AG09319 (cell line): ENCODE data around the gene PDZD2.

ENCODE experiments used
- DNase-seq: peaks from one replicate; pipeline ENCODE4 v3.0.0-alpha.2; 2010; ENCODE audit warnings: low read depth; ENCODE audit errors: extremely low read depth
- TF ChIP-seq, protein P1 (sequence below): IDR thresholded peaks from 2 replicates; pipeline ENCODE4 v1.5.1; 2011; ENCODE audit warnings: low read depth, mild to moderate bottlenecking, inconsistent platforms, low read length, moderate library complexity

Gene PDZD2

GRCh38 chr5:32102254-32102986 is 463.5 kb downstream of the PDZD2 start:
- TF ChIP-seq, protein P1, sequence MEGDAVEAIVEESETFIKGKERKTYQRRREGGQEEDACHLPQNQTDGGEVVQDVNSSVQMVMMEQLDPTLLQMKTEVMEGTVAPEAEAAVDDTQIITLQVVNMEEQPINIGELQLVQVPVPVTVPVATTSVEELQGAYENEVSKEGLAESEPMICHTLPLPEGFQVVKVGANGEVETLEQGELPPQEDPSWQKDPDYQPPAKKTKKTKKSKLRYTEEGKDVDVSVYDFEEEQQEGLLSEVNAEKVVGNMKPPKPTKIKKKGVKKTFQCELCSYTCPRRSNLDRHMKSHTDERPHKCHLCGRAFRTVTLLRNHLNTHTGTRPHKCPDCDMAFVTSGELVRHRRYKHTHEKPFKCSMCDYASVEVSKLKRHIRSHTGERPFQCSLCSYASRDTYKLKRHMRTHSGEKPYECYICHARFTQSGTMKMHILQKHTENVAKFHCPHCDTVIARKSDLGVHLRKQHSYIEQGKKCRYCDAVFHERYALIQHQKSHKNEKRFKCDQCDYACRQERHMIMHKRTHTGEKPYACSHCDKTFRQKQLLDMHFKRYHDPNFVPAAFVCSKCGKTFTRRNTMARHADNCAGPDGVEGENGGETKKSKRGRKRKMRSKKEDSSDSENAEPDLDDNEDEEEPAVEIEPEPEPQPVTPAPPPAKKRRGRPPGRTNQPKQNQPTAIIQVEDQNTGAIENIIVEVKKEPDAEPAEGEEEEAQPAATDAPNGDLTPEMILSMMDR = no peak
- no peak for DNase-seq

DNA sequence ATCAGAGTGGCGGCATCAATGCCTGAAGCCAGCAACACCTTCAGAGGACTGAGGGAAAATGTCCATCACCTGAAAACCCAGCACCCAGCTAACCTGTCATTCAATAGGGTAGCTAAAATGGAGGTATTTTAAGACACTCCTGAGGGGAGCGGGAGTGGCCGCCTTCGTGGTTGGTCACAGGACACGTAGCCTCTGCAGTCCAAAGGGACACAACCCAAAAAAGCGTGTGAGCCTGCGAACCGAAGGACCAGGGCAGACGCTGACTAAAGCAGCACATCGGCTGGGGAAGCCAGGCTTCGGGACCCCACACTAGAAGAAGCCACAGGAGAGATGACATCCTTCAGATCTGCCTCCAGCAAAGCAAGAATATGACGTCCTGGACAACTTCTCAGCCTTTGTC is 464.6 kb downstream of the PDZD2 start:
- TF ChIP-seq, protein P1 = no peak
- DNase-seq = no peak

GRCh38 chr5:32107291-32107690 is 468.4 kb downstream of the PDZD2 start:
- TF ChIP-seq, protein P1 = no peak

GRCh38 chr5:32108167-32108566 is 469.2 kb downstream of the PDZD2 start:
- no peak for DNase-seq
- TF ChIP-seq, protein P1 = no peak

More at GRCh38 chr5:32107291-32107690, 468.4 kb downstream of the PDZD2 start:
- DNase-seq = no peak

DNA sequence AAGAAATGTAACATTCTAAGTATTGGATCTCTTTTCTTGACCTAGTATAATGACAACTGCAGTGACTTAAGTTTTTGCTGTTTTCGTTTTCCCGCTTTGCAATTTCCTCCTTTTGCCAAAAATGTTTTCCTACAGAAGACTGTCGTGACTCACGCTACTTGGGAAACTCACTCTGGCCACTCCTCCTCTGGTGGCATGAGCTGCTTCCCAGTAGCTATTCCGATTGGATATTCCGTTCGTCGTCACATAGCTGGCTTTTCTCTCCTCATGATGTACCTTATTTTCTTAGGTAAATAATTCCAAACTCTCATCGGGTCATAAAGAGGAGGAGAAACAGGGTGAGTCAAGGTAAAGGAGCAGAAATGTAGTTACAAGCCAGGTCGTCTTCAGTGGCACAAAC is 470.3 kb downstream of the PDZD2 start:
- TF ChIP-seq, protein P1 = no peak
- DNase-seq = no peak

DNA sequence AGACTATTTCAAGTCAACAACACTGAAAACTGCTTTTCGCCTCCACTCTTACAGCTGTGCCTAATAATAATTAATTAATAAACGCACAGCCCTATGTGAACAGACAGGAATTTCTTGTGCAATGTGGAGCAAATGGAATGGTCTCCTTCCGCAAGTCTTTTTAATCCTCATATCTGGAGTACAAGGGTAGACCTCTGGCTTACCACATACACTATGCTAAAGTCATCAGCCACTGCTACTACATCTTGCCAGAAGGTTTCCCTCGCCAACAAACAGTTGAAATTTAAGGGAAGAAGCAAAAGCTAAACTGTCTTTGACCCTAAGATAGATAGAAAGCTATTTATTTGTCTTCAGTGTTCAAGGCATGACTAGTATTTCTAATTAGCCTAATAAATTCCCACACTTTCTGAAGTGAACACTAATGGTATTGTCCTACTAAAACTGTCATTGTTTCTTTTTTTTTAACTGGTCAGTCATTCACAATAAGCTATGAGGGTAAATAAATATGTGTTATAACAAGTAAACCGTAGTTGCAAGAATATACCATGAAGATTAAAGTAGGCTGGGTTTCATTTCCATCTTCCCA is 471.3 kb downstream of the PDZD2 start:
- TF ChIP-seq, protein P1 = no peak
- no peak for DNase-seq

DNA sequence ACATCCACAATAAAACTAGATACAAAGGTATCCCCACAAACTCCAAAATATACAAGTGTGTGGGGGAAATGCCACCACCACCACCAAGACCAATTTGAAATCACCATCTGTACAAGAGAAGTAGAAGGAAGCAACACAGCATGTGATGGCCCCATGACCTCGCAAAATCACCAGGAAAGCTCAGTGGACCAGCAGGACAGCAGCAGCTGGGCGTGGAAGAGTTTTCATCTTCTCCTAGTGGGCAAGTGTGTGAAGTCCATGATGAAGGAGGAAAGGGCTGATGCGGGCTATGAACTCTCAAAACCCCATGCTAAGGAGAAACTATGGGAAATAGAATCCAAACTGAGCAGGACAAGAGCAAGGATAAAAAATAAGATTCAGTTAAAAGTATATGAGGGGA is 477.1 kb downstream of the PDZD2 start:
- DNase-seq = no peak
- TF ChIP-seq, protein P1 = no peak
